HG03442 (cell line): ENCODE measurements around the gene CKLF.

Experiments
- ATAC-seq: cut with Tn5 transposase; IDR thresholded peaks from one replicate; pipeline ENCODE4 v1.9.1; 2021; ENCODE audit warnings: mild to moderate bottlenecking, moderate library complexity; ENCODE audit not compliant: unreplicated experiment

The CKLF gene

GRCh38 chr16:66614161-66614802 lies 61.9 kb downstream of the CKLF start:
- no peak for ATAC-seq
